HG02798 (cell line): ENCODE data around the gene FOXP4.

Experiments
- ATAC-seq: cut with Tn5 transposase; IDR thresholded peaks from one replicate; pipeline ENCODE4 v1.9.1; 2021; ENCODE audit warnings: mild to moderate bottlenecking; ENCODE audit not compliant: unreplicated experiment, poor library complexity

The FOXP4 gene

DNA sequence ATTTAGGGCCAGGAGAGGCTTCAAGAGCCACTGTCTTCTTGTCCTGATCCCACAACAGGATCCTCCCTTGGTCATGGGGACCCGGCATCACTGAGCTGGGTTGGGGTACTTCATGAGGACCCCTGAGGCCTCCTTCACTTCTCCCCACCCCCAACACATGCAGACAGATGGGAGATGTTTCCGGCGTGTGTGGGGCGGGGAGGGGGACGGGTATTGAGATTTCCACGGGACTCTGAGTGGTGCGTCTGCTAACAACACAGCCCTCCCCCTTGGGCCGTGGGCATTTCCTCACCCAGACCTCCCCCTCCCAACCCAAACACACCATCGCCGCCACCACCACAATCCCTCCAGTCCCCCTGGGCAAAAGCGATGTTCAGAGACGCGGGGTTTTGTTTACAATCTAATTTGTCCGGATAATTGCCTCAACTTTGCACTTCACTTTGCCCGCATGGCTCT, 906 bp upstream of the FOXP4 start:
- no peak for ATAC-seq

DNA sequence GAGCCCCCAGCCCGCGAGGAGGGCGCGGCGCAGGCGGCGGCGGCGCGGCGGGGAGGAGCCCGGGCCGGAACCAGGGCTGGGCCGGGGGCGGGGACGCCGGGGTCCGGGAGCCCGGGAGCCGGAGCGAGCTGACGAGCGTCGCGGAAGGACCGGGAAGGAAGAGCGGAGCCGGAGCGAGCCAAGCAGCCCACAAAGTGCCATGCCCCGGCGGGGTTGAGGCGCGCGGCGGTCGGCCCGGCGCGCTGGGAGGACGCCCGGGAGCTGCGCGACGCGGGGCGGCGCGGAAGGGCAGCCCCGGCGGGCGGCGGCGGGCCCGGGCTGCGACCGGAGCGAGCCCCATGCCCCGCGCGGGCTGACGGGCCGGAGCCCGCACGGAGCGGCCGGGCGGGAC, 289 bp downstream of the FOXP4 start:
- ATAC-seq = peak; percentile 48

DNA sequence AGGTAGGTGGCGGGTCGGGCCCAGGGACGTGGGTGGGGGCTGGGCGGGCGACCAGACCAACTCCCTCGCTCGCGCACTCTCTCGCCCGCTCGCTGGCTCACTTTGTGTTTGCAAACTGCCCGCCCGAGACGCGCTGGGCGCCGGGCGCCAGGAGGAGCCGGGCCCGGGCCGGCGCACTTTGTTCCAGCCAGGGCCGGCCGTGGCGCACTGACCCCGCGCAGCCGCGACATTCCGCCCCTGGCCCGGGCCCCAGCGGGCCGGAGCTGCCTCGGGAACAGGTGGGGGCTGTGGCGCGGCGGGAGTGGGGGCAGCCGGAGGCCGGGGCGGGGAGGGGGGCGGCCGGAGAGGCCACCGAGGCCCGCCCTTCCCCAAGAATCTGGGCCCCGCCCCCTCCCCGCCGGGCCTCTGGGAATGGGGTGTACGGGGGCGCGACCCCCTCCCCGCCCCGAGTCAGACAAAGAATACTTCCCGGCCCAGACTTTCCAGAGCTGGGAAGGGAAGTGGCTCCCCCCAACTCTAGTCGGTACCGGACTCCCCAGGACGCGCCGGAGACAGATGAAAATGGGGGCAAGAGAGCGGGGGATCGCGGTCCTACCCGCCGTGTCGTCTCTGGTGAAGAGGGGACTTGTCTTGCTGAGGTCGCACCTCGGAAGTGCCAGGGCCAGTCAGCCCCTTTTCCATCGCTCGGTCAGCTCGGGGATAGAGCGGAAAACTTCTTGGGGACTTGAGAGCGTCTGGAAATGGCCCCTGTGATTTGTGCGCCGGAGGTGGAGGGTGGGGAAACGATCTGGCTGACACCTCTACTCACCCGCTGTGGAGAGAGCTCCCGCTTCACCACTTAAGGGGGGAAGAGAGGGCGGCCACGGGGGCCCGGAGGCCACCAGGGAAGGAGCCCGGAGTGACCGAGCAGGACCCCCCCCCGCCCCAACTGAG, 951 bp downstream of the FOXP4 start:
- peak; percentile 15 for ATAC-seq

DNA sequence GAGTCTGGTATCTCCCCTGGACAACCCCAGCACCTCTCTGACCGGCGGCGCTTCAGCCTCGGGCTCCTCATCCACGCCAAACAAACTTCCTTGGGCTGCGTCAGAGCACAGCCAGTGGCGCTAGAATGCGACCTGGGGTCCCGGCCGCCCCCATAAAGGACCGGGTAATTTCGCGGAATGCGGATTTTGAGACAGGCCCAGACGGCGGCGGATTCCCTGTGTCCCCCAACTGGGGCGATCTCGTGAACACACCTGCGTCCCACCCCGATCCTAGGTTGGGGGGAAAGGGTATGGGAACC, 1.6 kb downstream of the FOXP4 start:
- no peak for ATAC-seq

DNA sequence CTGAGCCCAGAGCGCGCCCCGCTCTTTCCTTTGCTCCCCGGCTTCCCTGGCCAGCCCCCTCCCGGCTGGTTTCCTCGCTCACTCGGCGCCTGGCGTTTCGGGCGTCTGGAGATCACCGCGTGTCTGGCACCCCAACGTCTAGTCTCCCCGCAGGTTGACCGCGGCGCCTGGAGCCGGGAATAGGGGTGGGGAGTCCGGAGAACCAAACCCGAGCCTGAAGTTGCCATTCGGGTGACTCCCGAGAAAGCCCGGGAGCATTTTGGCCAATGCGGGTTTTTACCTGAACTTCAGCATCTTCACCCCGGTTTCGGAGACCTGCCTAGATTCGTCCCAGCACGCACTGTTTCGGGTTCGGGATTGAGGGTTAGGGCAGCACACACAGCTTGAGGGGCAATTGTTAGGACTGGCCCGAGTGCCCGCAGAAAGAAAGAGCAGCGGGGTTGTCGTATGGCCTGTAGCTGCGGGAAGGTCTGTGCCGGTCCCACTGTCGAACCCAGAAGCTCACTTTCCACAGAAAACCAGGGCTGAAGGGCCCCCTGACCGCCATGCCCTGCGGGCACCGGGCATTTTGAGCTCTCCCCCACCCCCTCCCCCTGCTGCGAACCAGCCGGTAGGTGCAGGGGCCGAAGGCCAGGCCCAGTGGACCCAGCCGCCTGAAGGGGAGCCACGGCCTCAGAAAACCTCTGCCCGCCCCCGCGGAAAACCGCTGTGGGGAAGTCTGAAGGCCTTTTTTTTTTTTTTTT, 2.1 kb downstream of the FOXP4 start:
- no peak for ATAC-seq

DNA sequence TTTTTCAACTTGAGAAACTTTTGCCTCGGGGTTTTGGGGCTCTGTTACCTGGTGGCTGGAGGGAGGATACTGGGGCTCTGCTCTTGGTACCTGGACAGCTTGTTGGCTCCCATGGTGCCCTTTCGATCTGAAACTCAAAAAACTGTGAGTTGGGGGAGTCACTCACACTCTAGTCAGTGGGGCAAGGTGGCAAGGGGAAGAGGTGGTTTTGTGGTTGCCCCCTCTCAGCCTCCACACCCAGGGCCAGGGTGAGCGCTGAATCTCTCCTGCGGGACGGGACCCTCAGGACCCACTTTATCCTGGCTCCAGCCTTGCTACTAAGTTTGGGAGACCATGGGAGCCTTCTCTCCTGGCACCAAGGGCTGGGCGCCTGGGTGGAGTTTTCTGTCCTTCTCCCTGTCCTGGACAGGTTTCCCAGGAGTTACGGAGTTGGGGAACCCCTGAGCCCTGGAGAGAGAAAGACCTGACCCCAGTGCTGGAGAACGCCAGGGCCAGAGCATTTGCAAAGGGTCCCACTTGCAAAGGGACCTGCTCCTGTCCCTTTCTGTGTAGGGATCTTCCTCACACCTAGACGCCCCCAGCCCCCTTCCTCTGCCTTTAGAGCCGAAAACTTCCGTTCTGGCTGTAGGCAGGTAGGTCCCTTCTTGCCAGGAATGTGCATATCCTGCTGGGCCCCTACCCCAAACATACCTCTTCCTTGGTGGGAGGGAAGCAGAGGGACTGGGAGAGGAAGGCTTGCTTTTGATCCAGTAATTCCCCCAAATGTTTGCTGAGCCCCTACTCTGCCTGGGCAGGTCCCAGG, 2.9 kb downstream of the FOXP4 start:
- ATAC-seq = no peak

DNA sequence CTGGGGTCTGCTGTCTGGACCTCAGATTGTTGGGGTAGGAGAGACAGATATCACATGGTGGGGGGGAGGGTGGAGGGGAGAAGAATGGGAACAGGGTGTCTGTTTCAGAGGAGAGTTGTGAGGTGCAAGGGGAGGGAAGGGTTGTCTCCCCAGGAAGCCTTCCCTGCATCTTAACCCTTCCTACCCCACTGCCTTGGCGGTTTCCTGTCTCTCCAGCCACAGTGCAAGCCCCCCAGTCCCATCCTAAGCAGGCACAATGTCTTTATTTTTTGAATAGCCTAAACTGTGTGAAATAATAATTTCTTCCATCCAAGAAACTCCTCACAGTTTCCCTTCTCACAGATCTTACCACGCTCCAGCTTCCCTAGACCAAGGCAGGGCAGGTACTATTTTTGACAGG, 3.5 kb downstream of the FOXP4 start:
- ATAC-seq = no peak

DNA sequence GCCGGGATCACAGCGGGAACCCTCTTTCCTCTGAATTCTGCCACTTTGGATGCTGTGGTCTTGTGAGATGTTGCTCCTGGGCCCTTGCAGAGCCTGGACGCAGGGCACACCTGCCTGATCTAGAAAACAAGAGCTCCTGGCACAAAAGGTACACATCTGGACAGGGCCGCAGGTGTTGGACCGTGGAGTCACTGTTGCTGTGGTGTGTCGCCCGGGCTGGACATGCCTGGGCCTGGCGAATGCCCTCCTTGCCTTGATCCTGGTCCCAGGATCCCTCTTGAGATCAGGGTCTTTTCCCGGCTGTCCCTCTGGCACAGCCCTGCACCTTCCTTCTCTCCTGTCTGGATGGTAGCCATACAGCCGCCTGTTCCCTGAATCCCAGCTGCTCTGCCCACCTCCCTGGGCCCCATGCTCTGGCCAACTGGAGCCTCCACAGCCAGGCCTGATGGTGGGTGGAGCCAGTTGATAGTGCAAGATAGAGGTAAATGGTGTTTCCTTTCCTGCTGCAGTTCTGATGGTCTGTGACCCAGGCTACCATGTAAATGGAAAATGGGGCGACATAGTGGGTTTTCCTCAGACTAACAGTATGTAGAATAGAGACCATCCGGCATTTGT, 5.0 kb downstream of the FOXP4 start:
- ATAC-seq = no peak

DNA sequence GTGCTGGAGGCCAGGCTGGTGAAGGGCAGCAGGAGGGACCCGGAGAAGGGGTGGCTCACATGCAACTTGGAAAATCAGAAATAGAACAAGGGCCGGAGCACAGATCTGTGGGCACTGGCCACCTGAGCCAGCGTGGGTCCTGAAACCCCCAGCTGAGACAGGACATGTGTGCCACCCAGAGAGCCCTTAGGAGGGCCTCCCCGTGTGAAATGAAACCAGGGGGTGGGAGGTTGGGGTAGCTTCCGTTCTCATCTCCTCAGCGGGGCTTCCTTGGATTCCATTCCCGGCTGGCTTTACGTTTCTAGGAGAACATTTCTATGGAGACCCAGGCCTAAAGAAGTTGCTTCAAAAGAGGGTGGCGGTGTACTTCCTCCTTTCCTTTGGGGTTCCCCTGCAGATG, 5.7 kb downstream of the FOXP4 start:
- ATAC-seq = no peak

DNA sequence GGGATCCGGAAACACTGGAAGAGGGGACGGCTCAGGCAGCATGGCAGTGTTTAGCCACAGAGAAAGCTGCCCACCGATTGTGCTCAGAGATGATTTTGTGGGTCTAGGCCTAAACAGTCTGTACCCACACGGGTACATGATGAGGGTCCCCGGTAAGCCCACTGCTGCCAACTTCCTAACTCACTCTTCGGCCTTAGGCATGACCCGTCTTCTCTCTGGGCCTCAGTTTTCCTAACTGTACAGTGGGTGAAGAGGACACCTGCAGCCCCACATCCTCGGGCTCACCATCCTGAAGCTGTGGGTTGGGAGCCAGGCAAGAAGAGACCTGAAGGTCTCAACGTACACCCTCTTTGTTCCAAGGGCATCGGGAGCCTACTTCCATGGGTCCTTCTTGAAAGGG, 6.5 kb downstream of the FOXP4 start:
- no peak for ATAC-seq

DNA sequence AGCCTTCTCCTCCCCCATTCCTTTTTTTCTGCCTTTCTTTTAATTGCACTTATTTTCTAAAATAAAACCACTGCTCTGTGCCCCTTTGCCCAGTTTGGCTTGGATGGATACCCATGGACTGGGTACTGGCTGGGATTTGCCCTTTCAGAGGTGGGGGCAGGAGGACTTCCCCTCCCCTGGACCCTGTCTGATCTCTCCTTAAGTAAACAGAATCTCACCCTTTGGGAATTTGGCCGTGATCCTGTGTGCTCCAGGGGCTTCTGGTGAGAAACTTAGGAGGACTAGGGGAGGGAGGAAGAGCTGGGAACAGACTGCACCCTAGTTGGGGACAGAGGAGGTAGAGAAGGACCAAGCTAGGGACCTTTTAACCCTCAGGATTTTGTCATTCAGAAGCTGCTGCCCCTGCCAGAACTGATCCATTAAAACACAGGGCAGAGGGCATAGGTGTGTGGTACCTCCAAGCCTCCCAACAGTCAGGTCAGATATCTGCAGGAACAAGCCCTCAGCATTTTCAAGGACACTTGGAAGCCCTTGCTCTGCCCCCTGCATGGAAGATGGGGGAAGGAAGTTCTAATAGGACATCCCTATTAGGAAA, 7.3 kb downstream of the FOXP4 start:
- ATAC-seq = no peak

DNA sequence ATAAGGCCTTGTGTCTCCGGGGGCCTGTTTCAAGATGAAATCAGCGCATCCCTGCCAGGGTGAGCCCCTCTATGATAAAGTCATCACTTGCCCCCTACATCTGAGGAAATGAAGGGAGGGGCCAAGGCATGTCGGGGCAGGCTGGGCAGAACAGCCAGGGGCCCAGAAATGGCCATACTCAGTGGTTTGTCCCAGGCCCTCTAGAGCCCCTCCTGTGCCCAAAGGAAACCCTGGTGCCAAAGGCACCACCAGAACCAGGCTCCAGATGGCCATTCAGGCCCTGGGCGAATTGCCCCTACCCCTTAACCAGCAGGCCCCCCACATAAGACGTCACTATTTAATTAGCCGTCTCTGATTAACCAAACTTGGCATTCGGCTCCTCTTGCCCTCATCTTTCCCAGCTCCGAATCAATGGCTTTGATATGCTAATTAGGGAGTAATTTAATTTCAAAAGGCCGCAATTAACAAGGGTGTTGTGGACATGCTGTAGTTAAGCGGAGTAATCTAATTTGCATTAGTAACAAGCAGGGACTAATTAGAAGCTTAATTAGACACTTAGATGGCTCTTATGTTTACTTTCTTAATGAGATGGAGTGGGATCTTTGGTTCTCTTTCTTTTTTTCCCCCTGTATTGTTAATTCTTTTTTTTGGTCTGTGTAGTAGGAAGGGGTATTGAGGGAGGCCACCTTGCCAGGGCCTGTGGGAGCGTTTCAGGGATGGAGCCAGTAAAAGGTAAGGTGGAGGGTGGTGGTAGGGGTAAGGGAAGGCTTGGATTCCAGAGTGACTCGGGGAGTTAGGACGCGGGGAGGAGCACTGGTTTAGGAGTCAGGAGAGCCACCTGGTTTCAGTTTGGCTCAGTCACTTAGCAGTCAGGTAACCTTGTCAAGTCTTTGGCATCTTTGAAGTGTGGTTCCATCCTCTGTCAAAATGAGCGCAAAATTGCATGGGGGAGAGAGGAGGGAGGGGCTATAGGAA, 9.4 kb downstream of the FOXP4 start:
- no peak for ATAC-seq

DNA sequence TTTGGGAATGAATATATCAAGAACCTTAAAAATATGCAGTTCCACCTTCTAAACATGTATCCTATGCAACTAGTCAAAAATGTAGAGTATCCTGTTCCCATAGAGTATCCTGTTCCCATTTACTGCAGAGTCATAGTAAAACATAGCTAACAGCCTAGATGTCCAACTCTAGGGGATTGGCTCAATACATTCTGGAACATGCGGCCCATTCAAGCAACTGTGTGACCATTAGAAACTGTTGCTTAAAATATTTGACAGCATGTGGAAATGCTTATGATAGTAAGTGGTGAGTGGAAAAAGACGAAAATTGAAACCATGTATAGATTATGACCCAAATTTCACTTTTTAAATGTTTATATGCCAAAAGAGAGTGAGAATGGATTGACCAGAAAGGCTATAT, 11.2 kb downstream of the FOXP4 start:
- no peak for ATAC-seq

DNA sequence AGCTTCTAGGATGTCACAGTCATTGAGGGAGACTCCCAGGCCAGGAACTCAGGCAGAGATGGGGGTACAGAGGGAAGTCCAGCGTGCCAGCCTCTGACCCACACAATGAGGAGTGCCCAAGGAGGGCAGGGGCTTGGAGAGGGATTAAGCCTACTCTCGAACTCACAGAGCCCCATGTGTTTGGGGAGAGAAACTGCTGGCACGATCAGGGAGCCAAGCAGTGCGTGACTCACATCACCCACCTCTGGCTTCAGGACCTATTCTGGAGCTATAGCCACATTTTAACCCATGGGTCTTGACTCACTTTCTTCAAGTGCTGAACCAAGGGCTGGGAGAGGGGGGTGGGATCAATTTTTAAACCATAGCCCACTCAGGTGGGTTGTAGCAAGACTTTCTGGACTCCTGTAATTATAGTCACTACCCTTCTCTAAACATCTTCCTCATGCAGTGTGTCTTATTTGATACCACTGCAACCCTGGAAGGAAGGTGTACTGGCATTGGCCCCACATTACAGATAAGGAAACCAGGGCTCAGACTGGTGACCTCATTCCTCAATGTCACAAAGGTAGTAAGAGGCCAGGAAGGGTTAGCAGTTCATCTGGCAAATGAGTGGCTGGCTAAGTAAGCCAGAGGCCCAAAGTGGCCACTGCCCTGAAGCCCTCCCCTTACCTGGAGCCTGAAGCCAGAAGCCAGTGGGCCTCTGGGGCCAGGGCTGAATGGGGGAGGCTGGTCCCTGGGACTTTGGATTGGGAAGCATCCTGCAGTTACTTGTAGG, 12.0 kb downstream of the FOXP4 start:
- no peak for ATAC-seq

DNA sequence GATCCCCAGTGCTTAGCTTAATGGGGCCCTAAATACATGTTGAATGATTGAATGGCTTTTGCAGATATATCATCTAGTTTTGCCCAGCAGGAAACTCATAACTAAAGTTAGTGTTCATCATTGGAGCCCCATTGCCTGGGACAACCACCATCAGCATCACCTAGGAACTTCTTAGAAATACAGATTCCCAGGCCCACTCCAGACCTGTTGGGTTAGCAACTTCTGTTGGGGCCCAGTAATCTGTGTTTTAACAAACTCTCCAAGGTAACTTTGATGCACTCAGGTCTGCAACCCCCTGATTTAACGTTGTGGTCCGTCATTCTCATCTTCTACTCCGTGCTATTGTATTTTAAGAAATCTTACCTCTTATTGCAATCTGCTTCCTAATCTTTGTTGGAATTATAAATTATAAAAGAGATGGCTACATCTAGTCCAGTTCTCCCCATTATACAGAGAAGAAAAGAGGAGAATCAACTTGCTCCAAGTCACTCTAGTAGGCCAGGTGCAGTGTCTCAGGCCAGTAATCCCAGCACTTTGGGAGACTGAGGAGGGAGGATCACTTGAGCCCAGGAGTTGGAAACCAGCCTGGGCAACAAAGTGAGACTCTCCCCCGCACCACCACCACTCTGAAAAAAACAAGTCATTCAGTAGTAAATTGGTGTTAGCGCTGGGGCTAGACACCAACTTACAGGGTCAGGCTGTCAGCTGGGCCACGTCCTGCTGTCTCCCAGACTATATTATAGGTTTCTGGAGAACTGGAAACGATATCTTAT, 13.7 kb downstream of the FOXP4 start:
- ATAC-seq = no peak

DNA sequence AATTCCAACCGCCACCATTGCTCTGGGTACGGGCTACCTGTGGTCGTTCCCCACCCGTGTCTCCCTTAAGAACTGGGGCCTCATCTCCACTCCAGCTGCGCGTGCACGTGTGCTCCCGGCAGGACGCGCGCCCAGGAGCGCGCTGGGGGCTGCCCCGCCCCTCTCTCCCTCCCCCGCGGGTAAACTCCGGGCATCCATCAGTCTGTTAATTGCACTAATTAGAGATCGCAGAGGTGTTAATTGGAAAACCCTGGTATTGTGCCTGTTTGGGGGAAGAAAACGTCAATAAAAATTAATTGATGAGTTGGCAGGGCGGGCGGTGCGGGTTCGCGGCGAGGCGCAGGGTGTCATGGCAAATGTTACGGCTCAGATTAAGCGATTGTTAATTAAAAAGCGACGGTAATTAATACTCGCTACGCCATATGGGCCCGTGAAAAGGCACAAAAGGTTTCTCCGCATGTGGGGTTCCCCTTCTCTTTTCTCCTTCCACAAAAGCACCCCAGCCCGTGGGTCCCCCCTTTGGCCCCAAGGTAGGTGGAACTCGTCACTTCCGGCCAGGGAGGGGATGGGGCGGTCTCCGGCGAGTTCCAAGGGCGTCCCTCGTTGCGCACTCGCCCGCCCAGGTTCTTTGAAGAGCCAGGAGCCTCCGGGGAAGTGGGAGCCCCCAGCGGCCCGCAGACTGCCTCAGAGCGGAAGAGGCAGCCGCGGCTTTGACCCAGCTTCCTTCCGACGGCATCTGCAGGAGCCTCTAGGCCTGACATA, 14.4 kb downstream of the FOXP4 start:
- peak; percentile 76 for ATAC-seq

DNA sequence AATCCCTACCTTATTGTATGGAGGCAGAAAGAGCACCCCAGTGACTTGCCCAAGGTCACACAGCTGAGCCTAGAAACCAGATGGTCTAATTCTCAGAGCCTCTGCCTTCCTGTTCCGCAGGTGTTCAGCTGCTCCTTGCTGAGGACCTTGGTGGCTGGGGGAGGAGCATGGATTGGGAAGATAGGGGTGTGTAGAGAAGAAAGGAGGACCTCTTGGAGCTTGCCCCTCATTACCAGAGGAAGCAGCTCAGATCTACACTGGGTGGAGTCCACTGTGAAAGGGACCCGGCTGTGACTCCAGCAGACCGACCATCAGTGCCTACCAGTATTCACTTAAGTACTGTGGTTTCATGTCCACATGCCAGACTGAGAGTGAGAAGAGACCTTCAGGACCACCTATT, 15.2 kb downstream of the FOXP4 start:
- ATAC-seq = no peak
